HFFc6 (cell line): Measurements from ENCODE around the gene INPPL1. TPM values are rescaled to one million over a fixed set of nuclear protein-coding genes. Genes with fewer than 3 reads are reported as not detected.
"Not testable (repeated sequence)": the region's sequence is repeated elsewhere in the genome, so short reads cannot be mapped to it uniquely, and the experiment has no call there.

Experiments used
- DNase-seq: peaks from one replicate; pipeline ENCODE4 v3.0.0-alpha.2; 2018
- H3K27ac Mint-ChIP-seq: 2 replicates; pipeline ENCODE4 v1.8.0; 2020; ENCODE audit warnings: mild to moderate bottlenecking, mixed read lengths
- H3K27me3 Mint-ChIP-seq: 2 replicates; pipeline ENCODE4 v1.8.0; 2021; ENCODE audit warnings: mild to moderate bottlenecking, moderate library complexity, mixed read lengths; ENCODE audit not compliant: insufficient read depth
- H3K36me3 Mint-ChIP-seq: 2 replicates; pipeline ENCODE4 v1.8.0; 2021; ENCODE audit warnings: low read depth, mixed read lengths
- H3K4me1 Mint-ChIP-seq: 2 replicates; pipeline ENCODE4 v1.8.0; 2020; ENCODE audit warnings: low read depth, mixed read lengths
- H3K4me3 Mint-ChIP-seq: 2 replicates; pipeline ENCODE4 v1.8.0; 2020; ENCODE audit warnings: mild to moderate bottlenecking, moderate library complexity, mixed read lengths
- H3K9me3 Mint-ChIP-seq: 2 replicates; pipeline ENCODE4 v1.8.0; 2020; ENCODE audit warnings: mild to moderate bottlenecking, mixed read lengths
- CTCF ChIP-seq: fragments of 200-600 bp; sonication (generic); IDR thresholded peaks from 2 replicates; pipeline ENCODE4 v1.5.0; 2021; ENCODE audit warnings: antibody characterized with exemption, mild to moderate bottlenecking
- long read RNA-seq: library from polyadenylated mRNA; unstranded; transcript quantifications from one replicate; pipeline ENCODE4 v2.0.0, GENCODE V29; 2019
- total RNA-seq, 6 experiments: library from RNA; stranded (reverse); fragmentation: NEBNext Ultra II Directional; extraction: Animal tissue kit (Norgen Biotek cat#: 25700); gene quantifications; 2 replicates in 1 of 6; 3 replicates in 5 of 6; pipeline ENCODE4 v1.2.3, GENCODE V29; 2021

INPPL1 gene
- 100 to 1,000 TPM; 181 to 228 (median 212) TPM for total RNA-seq
- long read RNA-seq, partial matches to known transcripts = 19 of 20 reads
- long read RNA-seq, other reads (novel, unspliced or antisense) = 1 of 20 reads

- peaks cover 27% of the 10 kb centered on the region for H3K4me1 Mint-ChIP-seq
Observed at GRCh38 chr11:72224564-72225410, at the start of gene INPPL1. Gene INPPL1, plus strand, starts transcription at chr11:72224767. Its CDS starts 218 bp downstream, at chr11:72224985.

GRCh38 chr11:72177656-72178055, 46.9 kb upstream of the INPPL1 start:
- peaks cover 1% of the 10 kb centered on the region; the same call in 1 of the 2 replicates for H3K27me3 Mint-ChIP-seq
- H3K9me3 Mint-ChIP-seq = no peaks in the 10 kb centered on the region
- H3K27ac Mint-ChIP-seq = no peak overlapping the region
- H3K4me1 Mint-ChIP-seq = peaks cover 39% of the 10 kb centered on the region
- no peak for DNase-seq
- TF ChIP-seq CTCF = no peak
- H3K36me3 Mint-ChIP-seq = no peaks in the 10 kb centered on the region
- no peak overlapping the region for H3K4me3 Mint-ChIP-seq

More at GRCh38 chr11:72224564-72225410, at the start of gene INPPL1:
- Mint-ChIP-seq H3K36me3 (peaks cover 12% of the 10 kb centered on the region; the same call in 1 of the 2 replicates), H3K27ac (peak within 1 kb of the TSS; percentile 88), H3K27me3 (peaks cover 2% of the 10 kb centered on the region; the same call in 1 of the 2 replicates), H3K9me3 (no peaks in the 10 kb centered on the region), H3K4me3 (peak within 1 kb of the TSS; percentile 98)
- TF ChIP-seq CTCF = no peak
- no peak for DNase-seq

- peaks cover 1% of the 10 kb centered on the region; the same call in 1 of the 2 replicates for H3K27me3 Mint-ChIP-seq
- no peak for TF ChIP-seq CTCF
- H3K9me3 Mint-ChIP-seq = no peaks in the 10 kb centered on the region
Observed at GRCh38 chr11:72179049-72179803, 45.3 kb upstream of the INPPL1 start.

GRCh38 chr11:72179804-72180396, 44.7 kb upstream of the INPPL1 start:
- H3K9me3 Mint-ChIP-seq = no peaks in the 10 kb centered on the region

More at GRCh38 chr11:72179049-72179803, 45.3 kb upstream of the INPPL1 start:
- Mint-ChIP-seq H3K27ac (no peak overlapping the region), H3K4me3 (no peak overlapping the region), H3K4me1 (peaks cover 43% of the 10 kb centered on the region), H3K36me3 (no peaks in the 10 kb centered on the region)
- no peak for DNase-seq

GRCh38 chr11:72180892-72181552, 43.5 kb upstream of the INPPL1 start:
- H3K4me1 Mint-ChIP-seq = peaks cover 43% of the 10 kb centered on the region
- peak overlapping the region; percentile 74 for H3K27ac Mint-ChIP-seq
- not testable (repeated sequence) for H3K27me3 Mint-ChIP-seq, H3K36me3 Mint-ChIP-seq, H3K4me3 Mint-ChIP-seq, H3K9me3 Mint-ChIP-seq, DNase-seq

More at GRCh38 chr11:72179804-72180396, 44.7 kb upstream of the INPPL1 start:
- no peak for DNase-seq
- H3K4me3 Mint-ChIP-seq = no peak overlapping the region
- no peak overlapping the region for H3K27ac Mint-ChIP-seq
- no peaks in the 10 kb centered on the region for H3K36me3 Mint-ChIP-seq
- H3K27me3 Mint-ChIP-seq = peaks cover 1% of the 10 kb centered on the region; the same call in 1 of the 2 replicates
- H3K4me1 Mint-ChIP-seq = peaks cover 43% of the 10 kb centered on the region
- no peak for TF ChIP-seq CTCF
